ENCODE results near the gene HSPB6.

HSPB6 gene

DNA sequence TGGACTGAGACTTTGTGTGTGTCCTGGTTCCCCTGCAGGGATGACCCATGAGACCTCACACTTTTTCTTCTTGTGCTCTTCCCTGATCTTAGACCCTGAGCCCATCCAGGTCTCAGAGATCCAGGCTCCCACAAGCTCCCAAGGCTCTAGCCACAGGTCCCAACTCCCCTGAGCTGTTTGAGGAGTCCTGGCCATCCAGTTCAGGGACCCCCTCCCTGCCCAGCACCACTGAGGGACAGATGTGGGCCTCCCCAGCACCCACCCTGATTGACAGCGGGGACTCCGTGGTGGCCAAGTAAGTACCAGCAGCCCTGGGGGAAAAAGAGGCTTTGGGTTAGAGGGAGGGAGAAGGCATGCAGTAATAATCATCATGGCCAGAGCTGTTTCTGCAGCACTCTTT is 2.9 kb upstream of the HSPB6 start:
- no peaks in the 10 kb centered on the region for H3K9me3 Mint-ChIP-seq
- peaks cover 31% of the 10 kb centered on the region for H3K4me1 Mint-ChIP-seq
- H3K27me3 Mint-ChIP-seq (ENCODE audit: low read depth), result peaks cover 10% of the 10 kb centered on the region
- TF ChIP-seq, protein P1, sequence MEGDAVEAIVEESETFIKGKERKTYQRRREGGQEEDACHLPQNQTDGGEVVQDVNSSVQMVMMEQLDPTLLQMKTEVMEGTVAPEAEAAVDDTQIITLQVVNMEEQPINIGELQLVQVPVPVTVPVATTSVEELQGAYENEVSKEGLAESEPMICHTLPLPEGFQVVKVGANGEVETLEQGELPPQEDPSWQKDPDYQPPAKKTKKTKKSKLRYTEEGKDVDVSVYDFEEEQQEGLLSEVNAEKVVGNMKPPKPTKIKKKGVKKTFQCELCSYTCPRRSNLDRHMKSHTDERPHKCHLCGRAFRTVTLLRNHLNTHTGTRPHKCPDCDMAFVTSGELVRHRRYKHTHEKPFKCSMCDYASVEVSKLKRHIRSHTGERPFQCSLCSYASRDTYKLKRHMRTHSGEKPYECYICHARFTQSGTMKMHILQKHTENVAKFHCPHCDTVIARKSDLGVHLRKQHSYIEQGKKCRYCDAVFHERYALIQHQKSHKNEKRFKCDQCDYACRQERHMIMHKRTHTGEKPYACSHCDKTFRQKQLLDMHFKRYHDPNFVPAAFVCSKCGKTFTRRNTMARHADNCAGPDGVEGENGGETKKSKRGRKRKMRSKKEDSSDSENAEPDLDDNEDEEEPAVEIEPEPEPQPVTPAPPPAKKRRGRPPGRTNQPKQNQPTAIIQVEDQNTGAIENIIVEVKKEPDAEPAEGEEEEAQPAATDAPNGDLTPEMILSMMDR (IDR thresholded peaks at IDR 0.05; ENCODE audit: unreplicated experiment in 3 of 3), result no peak
- peak overlapping the region; percentile 92 to 97 (median 95) for H3K4me3 Mint-ChIP-seq
- peaks cover 21% of the 10 kb centered on the region for H3K36me3 Mint-ChIP-seq (ENCODE audit: low read depth)
- peak overlapping the region in 2 of 3 experiments; percentile 65 to 93 for H3K27ac Mint-ChIP-seq

DNA sequence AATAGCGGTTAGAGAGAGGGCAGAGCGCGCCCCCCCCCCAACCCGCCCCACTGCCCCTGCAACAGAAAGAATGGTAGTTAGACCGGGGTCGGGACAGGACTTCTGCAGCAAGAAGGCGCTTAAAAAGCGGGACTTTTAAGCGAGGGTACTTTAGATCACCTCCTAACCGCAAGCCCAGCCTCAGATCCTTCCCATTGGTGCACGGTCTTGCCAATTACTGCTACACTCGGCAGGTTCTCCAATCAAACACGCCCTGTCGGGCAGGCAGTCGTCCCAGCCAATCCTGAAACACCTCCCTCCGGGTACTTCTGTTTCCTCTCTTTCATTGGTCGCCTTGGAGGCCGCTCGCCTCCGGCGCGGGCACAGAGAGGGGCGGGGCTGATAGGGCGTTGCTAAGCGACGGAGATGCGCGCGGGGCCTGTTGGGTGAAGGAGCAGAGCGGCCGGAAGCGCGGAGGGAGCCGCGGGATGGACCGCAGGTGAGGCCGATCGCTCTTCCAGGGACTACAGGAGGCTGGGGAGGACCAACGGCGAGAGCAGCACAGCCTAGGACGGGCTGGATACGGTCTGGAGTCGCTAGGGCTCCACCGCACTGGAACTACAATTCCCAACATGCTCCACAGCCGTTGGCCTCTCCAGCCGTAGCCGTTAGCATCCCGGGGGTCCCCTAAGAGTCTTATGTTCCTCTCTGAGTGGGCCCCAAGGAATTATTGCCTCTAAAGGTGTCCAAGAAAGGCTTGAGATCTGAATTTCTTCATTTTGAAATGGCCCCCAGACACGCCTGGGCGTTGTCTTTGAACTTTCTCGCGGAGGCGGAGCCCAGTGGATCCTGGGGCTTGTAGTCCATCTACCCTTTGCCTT is 1.1 kb upstream of the HSPB6 start, which contains the start of gene PROSER3:
PROSER3 (plus strand) TSS at position 428 of the 860 bp plus-strand sequence; CDS start at position 468, 40 bp downstream.
- Mint-ChIP-seq H3K4me3 (peak within 1 kb of the TSS; percentile 92 to 97 (median 95)), H3K36me3 (ENCODE audit: low read depth) (peaks cover 26% of the 10 kb centered on the region), H3K4me1 (peaks cover 32% of the 10 kb centered on the region), H3K27me3 (ENCODE audit: low read depth) (peaks cover 11% of the 10 kb centered on the region), H3K27ac (peak within 1 kb of the TSS; percentile 95 to 98 (median 95)), H3K9me3 (no peaks in the 10 kb centered on the region)
- TF ChIP-seq, protein P1 (IDR thresholded peaks at IDR 0.05; ENCODE audit: unreplicated experiment in 3 of 3), result no peak

DNA sequence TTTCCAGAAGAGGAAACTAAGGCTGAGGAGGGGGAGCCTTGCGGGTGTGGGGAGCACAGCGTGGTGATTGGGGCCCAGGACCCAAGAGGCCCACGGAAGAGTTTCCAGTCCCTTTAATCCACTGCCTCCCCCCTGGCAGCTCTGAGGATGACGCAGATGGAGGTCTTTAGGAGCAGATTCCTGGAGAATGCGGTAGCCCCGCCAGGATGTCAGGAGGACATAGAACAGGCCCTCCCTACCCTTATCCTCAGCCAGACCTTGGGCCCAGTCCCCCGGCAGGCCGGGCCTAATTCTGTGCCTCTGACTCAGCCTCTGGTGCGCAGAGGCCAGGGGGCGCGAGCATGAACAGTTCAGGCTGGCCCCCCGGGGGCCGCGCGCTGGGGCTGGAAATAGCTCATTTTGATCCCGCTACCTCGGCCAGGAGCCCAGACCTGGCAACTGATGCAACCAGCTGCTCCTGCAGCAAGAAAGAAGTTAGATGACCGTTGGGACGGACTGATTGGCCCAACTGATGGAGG is 461 bp upstream of the HSPB6 start:
- H3K9me3 Mint-ChIP-seq, result no peaks in the 10 kb centered on the region
- TF ChIP-seq, protein P1 (IDR thresholded peaks at IDR 0.05; ENCODE audit: unreplicated experiment in 3 of 3), result no peak

DNA sequence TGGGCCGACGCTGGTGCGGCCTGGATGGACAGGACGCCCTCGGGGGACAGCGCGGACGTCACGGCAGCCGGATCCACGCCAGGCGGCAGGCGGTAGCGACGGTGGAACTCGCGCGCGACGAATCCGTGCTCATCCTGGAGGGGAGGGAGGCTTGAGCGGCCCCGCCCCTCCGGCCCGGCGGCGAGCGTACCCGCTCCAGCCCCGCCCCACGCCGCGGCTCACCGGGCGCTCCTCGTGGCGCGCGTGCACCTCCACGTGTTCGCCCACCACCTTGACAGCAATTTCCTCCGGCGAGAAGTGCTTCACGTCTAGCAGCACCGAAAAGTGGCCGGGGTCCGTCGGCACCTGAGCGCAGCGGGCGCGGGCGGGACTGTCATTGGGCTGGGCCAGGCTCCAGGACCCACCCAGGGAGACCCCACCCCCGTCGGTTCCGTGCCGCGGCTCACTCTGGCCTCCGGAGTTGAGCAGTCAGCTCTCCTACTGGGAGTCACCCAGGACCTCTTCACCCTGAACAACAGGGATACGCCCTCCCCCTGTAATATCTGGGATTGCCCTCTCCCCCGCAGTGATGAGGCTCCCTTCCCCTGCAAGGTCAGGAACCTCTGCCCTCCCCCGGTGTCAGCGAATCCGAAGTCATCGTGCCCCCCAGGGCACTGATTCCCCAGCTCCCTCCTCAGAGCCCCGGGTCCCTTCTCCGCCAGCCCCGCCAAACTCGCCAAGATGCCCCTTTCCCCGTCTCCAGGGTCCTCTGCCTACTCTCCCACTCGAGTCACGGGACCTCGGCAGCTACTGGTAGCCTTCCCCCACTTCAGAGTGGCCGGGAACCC is 1.1 kb downstream of the HSPB6 start:
- Mint-ChIP-seq H3K27me3 (ENCODE audit: low read depth) (peaks cover 11% of the 10 kb centered on the region), H3K4me1 (peaks cover 32% of the 10 kb centered on the region), H3K9me3 (no peaks in the 10 kb centered on the region), H3K4me3 (peak overlapping the region; percentile 73 to 84 (median 81)), H3K27ac (peak overlapping the region; percentile 80 to 97 (median 95)), H3K36me3 (ENCODE audit: low read depth) (peaks cover 20% of the 10 kb centered on the region)
- TF ChIP-seq, protein P1 (IDR thresholded peaks at IDR 0.05; ENCODE audit: unreplicated experiment in 3 of 3), result no peak

More for the DNA sequence above, 461 bp upstream of the HSPB6 start:
- H3K36me3 Mint-ChIP-seq (ENCODE audit: low read depth), result peaks cover 26% of the 10 kb centered on the region
- H3K4me3 Mint-ChIP-seq, result peak overlapping the region; percentile 92 to 97 (median 95)
- H3K27ac Mint-ChIP-seq, result peak overlapping the region; percentile 95 to 98 (median 95)
- H3K27me3 Mint-ChIP-seq (ENCODE audit: low read depth), result peaks cover 11% of the 10 kb centered on the region
- peaks cover 32% of the 10 kb centered on the region for H3K4me1 Mint-ChIP-seq

DNA sequence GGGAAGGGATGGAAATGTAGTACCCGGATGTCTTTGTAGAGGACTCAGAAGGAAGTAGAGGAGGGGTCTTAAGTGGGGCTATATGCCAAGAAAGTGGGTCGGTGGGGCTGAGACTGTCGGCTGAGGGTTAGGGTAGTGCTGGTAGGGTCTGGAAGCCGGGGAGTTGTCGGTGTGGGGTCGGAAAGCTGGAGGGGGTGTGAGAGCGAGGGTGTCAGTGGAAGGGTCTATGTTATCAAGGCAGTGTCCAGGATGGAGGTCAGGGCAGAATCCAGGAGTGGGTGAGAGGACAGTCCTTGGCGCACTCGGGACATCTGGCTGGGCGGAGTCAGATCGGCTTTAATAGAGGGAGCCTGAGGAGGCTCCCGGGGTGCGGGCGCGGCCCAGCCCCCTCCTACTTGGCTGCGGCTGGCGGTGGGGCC is 1.7 kb downstream of the HSPB6 start:
- TF ChIP-seq, protein P1 (IDR thresholded peaks at IDR 0.05; ENCODE audit: unreplicated experiment in 3 of 3), result no peak
- Mint-ChIP-seq H3K4me3 (peak overlapping the region; percentile 58 to 62 (median 61)), H3K9me3 (no peaks in the 10 kb centered on the region)

More for the DNA sequence above, 1.7 kb downstream of the HSPB6 start:
- Mint-ChIP-seq H3K4me1 (peaks cover 32% of the 10 kb centered on the region), H3K27me3 (ENCODE audit: low read depth) (peaks cover 11% of the 10 kb centered on the region), H3K36me3 (ENCODE audit: low read depth) (peaks cover 20% of the 10 kb centered on the region), H3K27ac (peak overlapping the region; percentile 47 to 83 (median 64))

Measured in nephron (organoid).